ENCODE measurements around the gene PSMD11. TPM values are rescaled to one million over a fixed set of nuclear protein-coding genes. Genes with fewer than 3 reads are reported as not detected.

Gene PSMD11
- polyA plus RNA-seq, 1 of the 3 experiments (the other 2 are of a cell fraction), result 63.1 TPM

DNA sequence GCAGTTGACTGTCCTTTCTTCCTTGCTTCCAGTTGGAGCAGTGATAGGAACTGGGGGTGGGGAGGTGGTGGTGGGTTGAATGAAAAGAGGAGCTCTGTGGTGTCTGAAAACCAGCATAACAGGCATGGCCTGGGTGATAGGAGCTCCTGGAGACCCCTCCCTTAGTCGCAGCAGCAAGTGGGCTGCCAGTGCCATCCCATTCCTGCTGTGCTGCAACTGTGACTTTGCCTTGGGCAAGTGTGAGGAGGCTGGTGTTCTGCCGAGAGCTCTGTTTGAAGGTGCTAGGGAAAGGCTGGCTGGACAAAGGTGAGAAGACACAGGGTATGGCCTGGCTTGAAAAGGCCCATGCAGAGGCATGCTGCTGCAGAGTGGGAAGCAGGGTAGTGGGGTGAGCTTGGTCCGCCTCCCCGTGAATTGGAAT, 39.7 kb downstream of the PSMD11 start:
- Histone ChIP-seq H4K20me1 (ENCODE audit: insufficient read depth) (peaks cover 10% of the 10 kb centered on the region; the same call in 1 of the 2 replicates), H2AFZ (ENCODE audit: low read depth) (no peak overlapping the region), H3K79me2 (ENCODE audit: insufficient read depth) (no peaks in the 10 kb centered on the region), H3F3A (replicated peaks; ENCODE audit: insufficient read depth) (peaks cover 25% of the 10 kb centered on the region), H3K27me3 (ENCODE audit: insufficient read depth) (no peaks in the 10 kb centered on the region), H3K4me1 (ENCODE audit: control insufficient read depth in 1 of 2, insufficient read depth in 2 of 2, low read depth in 1 of 2, low read length in 1 of 2) (peaks cover 0 to 33% of the 10 kb centered on the region in 2 experiments; a peak in 1 of 4 replicates), H3K27ac (ENCODE audit: low read depth in 2 of 2, low read length in 1 of 2) (peak overlapping the region in 1 of 2 experiments; percentile 84; a peak in 2 of 4 replicates), H3K9me2 (no peaks in the 10 kb centered on the region), H3K4me3 (ENCODE audit: low read depth in 2 of 2, low read length in 1 of 2) (no peak overlapping the region), H3K36me3 (replicated peaks in 1 of 2; ENCODE audit: control insufficient read depth in 1 of 2, insufficient read depth in 2 of 2, low read length in 1 of 2) (peaks cover 4 to 48% of the 10 kb centered on the region in 2 experiments), H3K4me2 (no peak overlapping the region), H3K9me3 (no peaks in the 10 kb centered on the region), H3K9ac (no peak overlapping the region)
- 80% methylated on average over 4 of the region's 4 CpGs for WGBS (ENCODE audit: low lambda C conversion rate)
- CTCF ChIA-PET, result interaction anchor here (0.7 to 11.0 kb wide), 24 partner anchors 11 to 393 kb away, joined by 3 to 102 read pairs (median 5); partner anchors contain the start of genes MYO1D and PSMD11
- TF ChIP-seq ELF1 (IDR thresholded peaks at IDR 0.05) (no peak), JUND (IDR thresholded peaks at IDR 0.05) (0 out of 2 replicates have a peak, but pooled peaks have one; percentile 7), SIN3A (IDR thresholded peaks at IDR 0.05; ENCODE audit: borderline replicate concordance, low read depth, low read length) (no peak)
- peak; percentile 27 for DNase-seq
- POLR2A ChIA-PET, result interaction anchor here (0.6 to 1.3 kb wide), 5 partner anchors 14 to 394 kb away, joined by 3 to 5 read pairs (median 3); partner anchors contain the start of gene PSMD11

- H3K9me3 ChIP-seq, result no peaks in the 10 kb centered on the region
- peaks cover 0 to 48% of the 10 kb centered on the region in 2 experiments for H3K36me3 ChIP-seq (replicated peaks in 1 of 2; ENCODE audit: control insufficient read depth in 1 of 2, insufficient read depth in 2 of 2, low read length in 1 of 2)
- ChIA-PET CTCF (interaction anchor here (1.0 to 11.0 kb wide), 16 partner anchors 14 to 393 kb away, joined by 3 to 102 read pairs (median 10); partner anchors contain the start of genes MYO1D and PSMD11), POLR2A (interaction anchor here (0.6 to 1.3 kb wide), 5 partner anchors 14 to 393 kb away, joined by 3 to 5 read pairs (median 3); partner anchors contain the start of gene PSMD11)
- no peaks in the 10 kb centered on the region for H3K27me3 ChIP-seq (ENCODE audit: insufficient read depth)
- no peak overlapping the region for H3K9ac ChIP-seq
- H3F3A ChIP-seq (replicated peaks; ENCODE audit: insufficient read depth), result peaks cover 25% of the 10 kb centered on the region
- H3K27ac ChIP-seq (ENCODE audit: low read depth in 2 of 2, low read length in 1 of 2), result no peak overlapping the region
- H3K4me1 ChIP-seq (ENCODE audit: control insufficient read depth in 1 of 2, insufficient read depth in 2 of 2, low read depth in 1 of 2, low read length in 1 of 2), result peaks cover 0 to 38% of the 10 kb centered on the region in 2 experiments; a peak in 1 of 4 replicates
- DNase-seq, result no peak
- 95% methylated on average over 11 of the region's 11 CpGs for WGBS (ENCODE audit: low lambda C conversion rate)
- no peak overlapping the region for H3K4me2 ChIP-seq
- no peaks in the 10 kb centered on the region for H3K79me2 ChIP-seq (ENCODE audit: insufficient read depth)
- no peak for TF ChIP-seq TAF1 (IDR thresholded peaks at IDR 0.05; ENCODE audit: borderline replicate concordance, low read depth, low read length)
- no peak for TF ChIP-seq TCF12 (IDR thresholded peaks at IDR 0.05)
- TF ChIP-seq CTCF (IDR thresholded peaks at IDR 0.05), result no peak
- TF ChIP-seq, protein P1, sequence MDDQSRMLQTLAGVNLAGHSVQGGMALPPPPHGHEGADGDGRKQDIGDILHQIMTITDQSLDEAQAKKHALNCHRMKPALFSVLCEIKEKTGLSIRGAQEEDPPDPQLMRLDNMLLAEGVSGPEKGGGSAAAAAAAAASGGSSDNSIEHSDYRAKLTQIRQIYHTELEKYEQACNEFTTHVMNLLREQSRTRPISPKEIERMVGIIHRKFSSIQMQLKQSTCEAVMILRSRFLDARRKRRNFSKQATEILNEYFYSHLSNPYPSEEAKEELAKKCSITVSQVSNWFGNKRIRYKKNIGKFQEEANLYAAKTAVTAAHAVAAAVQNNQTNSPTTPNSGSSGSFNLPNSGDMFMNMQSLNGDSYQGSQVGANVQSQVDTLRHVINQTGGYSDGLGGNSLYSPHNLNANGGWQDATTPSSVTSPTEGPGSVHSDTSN (IDR thresholded peaks at IDR 0.05), result no peak
- TF ChIP-seq, protein P2, sequence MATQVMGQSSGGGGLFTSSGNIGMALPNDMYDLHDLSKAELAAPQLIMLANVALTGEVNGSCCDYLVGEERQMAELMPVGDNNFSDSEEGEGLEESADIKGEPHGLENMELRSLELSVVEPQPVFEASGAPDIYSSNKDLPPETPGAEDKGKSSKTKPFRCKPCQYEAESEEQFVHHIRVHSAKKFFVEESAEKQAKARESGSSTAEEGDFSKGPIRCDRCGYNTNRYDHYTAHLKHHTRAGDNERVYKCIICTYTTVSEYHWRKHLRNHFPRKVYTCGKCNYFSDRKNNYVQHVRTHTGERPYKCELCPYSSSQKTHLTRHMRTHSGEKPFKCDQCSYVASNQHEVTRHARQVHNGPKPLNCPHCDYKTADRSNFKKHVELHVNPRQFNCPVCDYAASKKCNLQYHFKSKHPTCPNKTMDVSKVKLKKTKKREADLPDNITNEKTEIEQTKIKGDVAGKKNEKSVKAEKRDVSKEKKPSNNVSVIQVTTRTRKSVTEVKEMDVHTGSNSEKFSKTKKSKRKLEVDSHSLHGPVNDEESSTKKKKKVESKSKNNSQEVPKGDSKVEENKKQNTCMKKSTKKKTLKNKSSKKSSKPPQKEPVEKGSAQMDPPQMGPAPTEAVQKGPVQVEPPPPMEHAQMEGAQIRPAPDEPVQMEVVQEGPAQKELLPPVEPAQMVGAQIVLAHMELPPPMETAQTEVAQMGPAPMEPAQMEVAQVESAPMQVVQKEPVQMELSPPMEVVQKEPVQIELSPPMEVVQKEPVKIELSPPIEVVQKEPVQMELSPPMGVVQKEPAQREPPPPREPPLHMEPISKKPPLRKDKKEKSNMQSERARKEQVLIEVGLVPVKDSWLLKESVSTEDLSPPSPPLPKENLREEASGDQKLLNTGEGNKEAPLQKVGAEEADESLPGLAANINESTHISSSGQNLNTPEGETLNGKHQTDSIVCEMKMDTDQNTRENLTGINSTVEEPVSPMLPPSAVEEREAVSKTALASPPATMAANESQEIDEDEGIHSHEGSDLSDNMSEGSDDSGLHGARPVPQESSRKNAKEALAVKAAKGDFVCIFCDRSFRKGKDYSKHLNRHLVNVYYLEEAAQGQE (IDR thresholded peaks at IDR 0.05; ENCODE audit: low read depth, low read length), result no peak
- no peak for TF ChIP-seq ELF1 (IDR thresholded peaks at IDR 0.05)
- TF ChIP-seq TEAD4 (IDR thresholded peaks at IDR 0.05; ENCODE audit: borderline replicate concordance, insufficient read depth), result no peak
- no peak for TF ChIP-seq MXI1 (IDR thresholded peaks at IDR 0.05; ENCODE audit: low read depth, low read length)
- no peak for TF ChIP-seq NRF1 (IDR thresholded peaks at IDR 0.05; ENCODE audit: low read depth, low read length)
- no peaks in the 10 kb centered on the region for H3K9me2 ChIP-seq
- H4K20me1 ChIP-seq (ENCODE audit: insufficient read depth), result peaks cover 10% of the 10 kb centered on the region; the same call in 1 of the 2 replicates
- no peak overlapping the region for H2AFZ ChIP-seq (ENCODE audit: low read depth)
- H3K4me3 ChIP-seq (ENCODE audit: low read depth in 2 of 2, low read length in 1 of 2), result no peak overlapping the region
Measured at GRCh38 chr17:32484628-32485027, 40.3 kb downstream of the PSMD11 start.

Data from SK-N-SH (cell line).